Measurements from ENCODE around the gene NAA25.
"Not testable (repeated sequence)": the region's sequence is repeated elsewhere in the genome, so short reads cannot be mapped to it uniquely, and the experiment has no call there.

Gene NAA25

GRCh38 chr12:112107306-112108201 lies 1.0 kb downstream of the NAA25 start:
- DNase-seq = peak; percentile 36 to 59
- no peak for TF ChIP-seq GATA1 (IDR thresholded peaks at IDR 0.05; ENCODE audit: low read depth, low read length)
- no peak for TF ChIP-seq POLR2A (IDR thresholded peaks at IDR 0.05; ENCODE audit: low read length)

GRCh38 chr12:112105891-112106290 lies 2.7 kb downstream of the NAA25 start:
- TF ChIP-seq POLR2A (IDR thresholded peaks at IDR 0.05; ENCODE audit: low read length) = no peak
- TF ChIP-seq GATA1 (IDR thresholded peaks at IDR 0.05; ENCODE audit: low read depth, low read length) = no peak
- no peak for DNase-seq

GRCh38 chr12:112103758-112104503 lies 4.7 kb downstream of the NAA25 start:
- TF ChIP-seq POLR2A (IDR thresholded peaks at IDR 0.05; ENCODE audit: low read length) (no peak), GATA1 (IDR thresholded peaks at IDR 0.05; ENCODE audit: low read depth, low read length) (no peak)

GRCh38 chr12:112102746-112103145 lies 5.8 kb downstream of the NAA25 start:
- DNase-seq = not testable (repeated sequence)

More at GRCh38 chr12:112103758-112104503, 4.7 kb downstream of the NAA25 start:
- DNase-seq = no peak

- TF ChIP-seq POLR2A (IDR thresholded peaks at IDR 0.05; ENCODE audit: low read length) (no peak), GATA1 (IDR thresholded peaks at IDR 0.05; ENCODE audit: low read depth, low read length) (no peak)
- no peak for DNase-seq
Observed at GRCh38 chr12:112102127-112102526, 6.5 kb downstream of the NAA25 start.

- DNase-seq = not testable (repeated sequence)
Observed at GRCh38 chr12:112100500-112100899, 8.1 kb downstream of the NAA25 start.

- TF ChIP-seq POLR2A (IDR thresholded peaks at IDR 0.05; ENCODE audit: low read length) (no peak), GATA1 (IDR thresholded peaks at IDR 0.05; ENCODE audit: low read depth, low read length) (no peak)
- DNase-seq = no peak
Observed at GRCh38 chr12:112097641-112098040, 10.9 kb downstream of the NAA25 start.

GRCh38 chr12:112096667-112097066 lies 11.9 kb downstream of the NAA25 start:
- TF ChIP-seq POLR2A (IDR thresholded peaks at IDR 0.05; ENCODE audit: low read length) (no peak), GATA1 (IDR thresholded peaks at IDR 0.05; ENCODE audit: low read depth, low read length) (no peak)
- peak; percentile 29 to 74 for DNase-seq

GRCh38 chr12:112096070-112096469 lies 12.5 kb downstream of the NAA25 start:
- DNase-seq = peak in 1 of 2 experiments; percentile 57
- no peak for TF ChIP-seq GATA1 (IDR thresholded peaks at IDR 0.05; ENCODE audit: low read depth, low read length)
- TF ChIP-seq POLR2A (IDR thresholded peaks at IDR 0.05; ENCODE audit: low read length) = no peak

- no peak for TF ChIP-seq POLR2A (IDR thresholded peaks at IDR 0.05; ENCODE audit: low read length)
- no peak for TF ChIP-seq GATA1 (IDR thresholded peaks at IDR 0.05; ENCODE audit: low read depth, low read length)
- DNase-seq = peak in 1 of 2 experiments; percentile 20
Observed at GRCh38 chr12:112091563-112091962, 17.0 kb downstream of the NAA25 start.

- TF ChIP-seq POLR2A (IDR thresholded peaks at IDR 0.05; ENCODE audit: low read length) = no peak
- no peak for TF ChIP-seq GATA1 (IDR thresholded peaks at IDR 0.05; ENCODE audit: low read depth, low read length)
- no peak for DNase-seq
Observed at GRCh38 chr12:112087851-112088250, 20.7 kb downstream of the NAA25 start.

GRCh38 chr12:112087055-112087850 lies 21.3 kb downstream of the NAA25 start:
- no peak for DNase-seq
- TF ChIP-seq GATA1 (IDR thresholded peaks at IDR 0.05; ENCODE audit: low read depth, low read length) = no peak
- TF ChIP-seq POLR2A (IDR thresholded peaks at IDR 0.05; ENCODE audit: low read length) = no peak

GRCh38 chr12:112066566-112066965 lies 42.0 kb downstream of the NAA25 start:
- TF ChIP-seq POLR2A (IDR thresholded peaks at IDR 0.05; ENCODE audit: low read length) (no peak), GATA1 (IDR thresholded peaks at IDR 0.05; ENCODE audit: low read depth, low read length) (no peak)
- no peak for DNase-seq

- no peak for TF ChIP-seq GATA1 (IDR thresholded peaks at IDR 0.05; ENCODE audit: low read depth, low read length)
- TF ChIP-seq POLR2A (IDR thresholded peaks at IDR 0.05; ENCODE audit: low read length) = no peak
- no peak for DNase-seq
Observed at GRCh38 chr12:112063273-112063672, 45.3 kb downstream of the NAA25 start.

Data from erythroblast (primary cell).